HEK293T (cell line): ENCODE data around the gene CCNT2.

Source experiments
- CTCF ChIA-PET: fragments of 350-600 bp; formaldehyde crosslinking; extraction: SDS; loops from one replicate; lab custom pipeline; 2021; ENCODE audit warnings: antibody characterized with exemption, inconsistent platforms; lab: Yijun Ruan, JAX
- POLR2A ChIA-PET: fragments of 350-600 bp; formaldehyde crosslinking; extraction: SDS; loops from one replicate; lab custom pipeline; 2020; ENCODE audit warnings: antibody characterized with exemption, inconsistent platforms; lab: Yijun Ruan, JAX
- DNase-seq: peaks from one replicate; pipeline ENCODE4 v3.0.0; 2012; ENCODE audit warnings: mixed read lengths; ENCODE audit errors: extremely low spot score
- ARNT ChIP-seq: fragments of 450-650 bp; IDR thresholded peaks from 2 replicates; pipeline ENCODE4 v1.6.1; 2017; ENCODE audit warnings: mild to moderate bottlenecking
- BHLHE40 ChIP-seq: fragments of 450-650 bp; IDR thresholded peaks from 2 replicates; pipeline ENCODE4 v1.6.1; 2016; ENCODE audit warnings: mild to moderate bottlenecking, moderate library complexity, borderline replicate concordance
- CTBP1 ChIP-seq: fragments of 450-650 bp; IDR thresholded peaks from 2 replicates; pipeline ENCODE4 v1.6.1; 2016; ENCODE audit warnings: borderline replicate concordance
- ELF4 ChIP-seq: fragments of 450-650 bp; IDR thresholded peaks from 2 replicates; pipeline ENCODE4 v1.6.1; 2017; ENCODE audit warnings: antibody characterized with exemption
- FOXA1 ChIP-seq: fragments of 450-650 bp; IDR thresholded peaks from 2 replicates; pipeline ENCODE4 v1.6.1; 2016; ENCODE audit warnings: mild to moderate bottlenecking
- FOXK2 ChIP-seq: fragments of 450-650 bp; IDR thresholded peaks from 2 replicates; pipeline ENCODE4 v1.6.1; 2016; ENCODE audit warnings: mild to moderate bottlenecking
- FOXM1 ChIP-seq: fragments of 450-650 bp; IDR thresholded peaks from 2 replicates; pipeline ENCODE4 v1.6.1; 2017; ENCODE audit warnings: mild to moderate bottlenecking, borderline replicate concordance
- HDGF ChIP-seq: fragments of 450-650 bp; IDR thresholded peaks from 2 replicates; pipeline ENCODE4 v1.6.1; 2017; ENCODE audit warnings: antibody characterized with exemption, borderline replicate concordance
- L3MBTL2 ChIP-seq: fragments of 450-650 bp; conservative IDR thresholded peaks from 2 replicates; pipeline ENCODE4 v1.6.1; 2016; ENCODE audit warnings: mild to moderate bottlenecking
- LEF1 ChIP-seq: fragments of 450-650 bp; IDR thresholded peaks from 2 replicates; pipeline ENCODE4 v1.6.1; 2017; ENCODE audit warnings: mild to moderate bottlenecking, borderline replicate concordance
- NFRKB ChIP-seq: fragments of 450-650 bp; IDR thresholded peaks from 2 replicates; pipeline ENCODE4 v1.6.1; 2016; ENCODE audit warnings: mild to moderate bottlenecking, moderate library complexity
- SP1 ChIP-seq: fragments of 450-650 bp; IDR thresholded peaks from 2 replicates; pipeline ENCODE4 v1.6.1; 2017
- SUZ12 ChIP-seq: fragments of 450-650 bp; IDR thresholded peaks from 2 replicates; pipeline ENCODE4 v1.6.1; 2016; ENCODE audit warnings: mild to moderate bottlenecking
- TARDBP ChIP-seq: fragments of 450-650 bp; IDR thresholded peaks from 2 replicates; pipeline ENCODE4 v1.6.1; 2016
- ZNF384 ChIP-seq: fragments of 450-650 bp; IDR thresholded peaks from 2 replicates; pipeline ENCODE4 v1.6.1; 2016
- TF ChIP-seq, protein P1 (sequence below): fragments of 450-650 bp; IDR thresholded peaks from 2 replicates; pipeline ENCODE4 v1.6.1; 2016

The CCNT2 gene

DNA sequence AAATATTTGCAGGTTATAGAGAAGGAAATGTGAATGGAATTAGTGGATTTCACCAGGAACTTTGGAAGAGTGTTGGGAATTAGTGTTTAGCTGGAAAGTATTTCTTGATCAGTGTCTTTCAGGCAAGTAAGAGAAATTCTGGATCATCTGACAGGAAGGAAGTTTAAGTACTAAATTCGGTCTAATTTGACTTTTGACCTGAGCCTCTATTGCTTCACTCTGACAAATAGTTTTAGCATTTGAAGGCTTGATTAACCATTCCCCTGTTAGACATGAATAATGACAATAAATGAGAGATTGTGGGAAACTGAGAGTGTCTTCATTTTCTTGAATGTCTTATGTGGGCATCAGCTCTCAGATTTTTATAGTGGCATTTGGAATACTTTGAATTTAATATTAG lies 16.0 kb downstream of the CCNT2 start:
- no peak for TF ChIP-seq L3MBTL2
- TF ChIP-seq NFRKB = no peak
- TF ChIP-seq FOXM1 = no peak
- TF ChIP-seq LEF1 = no peak
- TF ChIP-seq FOXA1 = no peak
- TF ChIP-seq CTBP1 = no peak
- no peak for TF ChIP-seq BHLHE40
- TF ChIP-seq, protein P1, sequence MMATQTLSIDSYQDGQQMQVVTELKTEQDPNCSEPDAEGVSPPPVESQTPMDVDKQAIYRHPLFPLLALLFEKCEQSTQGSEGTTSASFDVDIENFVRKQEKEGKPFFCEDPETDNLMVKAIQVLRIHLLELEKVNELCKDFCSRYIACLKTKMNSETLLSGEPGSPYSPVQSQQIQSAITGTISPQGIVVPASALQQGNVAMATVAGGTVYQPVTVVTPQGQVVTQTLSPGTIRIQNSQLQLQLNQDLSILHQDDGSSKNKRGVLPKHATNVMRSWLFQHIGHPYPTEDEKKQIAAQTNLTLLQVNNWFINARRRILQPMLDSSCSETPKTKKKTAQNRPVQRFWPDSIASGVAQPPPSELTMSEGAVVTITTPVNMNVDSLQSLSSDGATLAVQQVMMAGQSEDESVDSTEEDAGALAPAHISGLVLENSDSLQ = no peak
- no peak for TF ChIP-seq ZNF384
- TF ChIP-seq ELF4 = no peak
- TF ChIP-seq SUZ12 = no peak
- TF ChIP-seq HDGF = no peak
- TF ChIP-seq FOXK2 = no peak
- TF ChIP-seq SP1 = no peak
- no peak for TF ChIP-seq ARNT
- TF ChIP-seq TARDBP = no peak
- CTCF ChIA-PET = no interaction called here
- POLR2A ChIA-PET = no interaction called here
- no peak for DNase-seq

DNA sequence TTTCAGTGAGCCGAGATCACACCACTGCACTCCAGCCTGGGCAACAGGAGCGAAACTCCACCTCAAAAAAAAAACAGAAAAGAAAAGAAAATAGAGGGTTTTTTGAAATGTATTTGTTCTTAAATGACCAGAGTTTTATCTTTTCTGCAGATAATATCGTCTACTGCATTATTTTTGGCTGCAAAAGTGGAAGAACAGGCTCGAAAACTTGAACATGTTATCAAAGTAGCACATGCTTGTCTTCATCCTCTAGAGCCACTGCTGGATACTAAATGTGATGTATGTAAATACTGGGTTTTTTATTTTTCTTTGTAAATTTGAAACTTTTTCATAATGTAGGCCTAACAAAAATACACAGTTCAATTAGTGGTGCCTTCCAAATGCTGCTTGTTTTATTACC lies 18.1 kb downstream of the CCNT2 start:
- POLR2A ChIA-PET = no interaction called here
- no peak for DNase-seq
- CTCF ChIA-PET = no interaction called here
- TF ChIP-seq CTBP1 = no peak
- no peak for TF ChIP-seq ZNF384
- TF ChIP-seq L3MBTL2 = no peak
- TF ChIP-seq TARDBP = no peak
- TF ChIP-seq LEF1 = no peak
- no peak for TF ChIP-seq FOXK2
- TF ChIP-seq BHLHE40 = no peak
- TF ChIP-seq ELF4 = no peak
- no peak for TF ChIP-seq NFRKB
- TF ChIP-seq SP1 = no peak
- TF ChIP-seq HDGF = no peak
- no peak for TF ChIP-seq ARNT
- no peak for TF ChIP-seq SUZ12

DNA sequence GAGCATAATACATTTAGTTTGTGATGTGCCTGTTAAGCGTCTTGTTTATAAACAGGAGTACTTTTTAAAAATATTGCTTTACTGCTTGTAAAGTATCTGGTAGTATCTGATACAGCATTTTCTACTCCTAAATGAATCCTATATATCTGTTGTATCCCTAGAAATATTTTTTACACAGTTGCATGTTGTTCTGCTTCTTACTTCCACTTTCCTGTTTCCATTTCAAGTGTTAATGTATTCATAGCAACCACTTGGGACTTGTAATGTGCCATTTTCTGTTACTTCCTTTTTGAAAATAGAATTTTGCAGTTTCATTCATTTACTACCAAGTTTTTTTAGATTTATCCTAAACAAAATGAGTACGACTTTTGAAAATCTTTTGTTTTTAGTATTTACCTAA lies 24.9 kb downstream of the CCNT2 start:
- ChIA-PET CTCF (no interaction called here), POLR2A (no interaction called here)
- no peak for DNase-seq
- no peak for TF ChIP-seq ARNT
- no peak for TF ChIP-seq HDGF
- no peak for TF ChIP-seq ZNF384
- no peak for TF ChIP-seq NFRKB
- TF ChIP-seq CTBP1 = no peak
- TF ChIP-seq, protein P1 = no peak
- no peak for TF ChIP-seq SUZ12
- no peak for TF ChIP-seq FOXA1
- no peak for TF ChIP-seq L3MBTL2
- TF ChIP-seq BHLHE40 = no peak
- no peak for TF ChIP-seq LEF1
- TF ChIP-seq FOXK2 = no peak
- no peak for TF ChIP-seq FOXM1
- no peak for TF ChIP-seq SP1
- TF ChIP-seq ELF4 = no peak
- no peak for TF ChIP-seq TARDBP

DNA sequence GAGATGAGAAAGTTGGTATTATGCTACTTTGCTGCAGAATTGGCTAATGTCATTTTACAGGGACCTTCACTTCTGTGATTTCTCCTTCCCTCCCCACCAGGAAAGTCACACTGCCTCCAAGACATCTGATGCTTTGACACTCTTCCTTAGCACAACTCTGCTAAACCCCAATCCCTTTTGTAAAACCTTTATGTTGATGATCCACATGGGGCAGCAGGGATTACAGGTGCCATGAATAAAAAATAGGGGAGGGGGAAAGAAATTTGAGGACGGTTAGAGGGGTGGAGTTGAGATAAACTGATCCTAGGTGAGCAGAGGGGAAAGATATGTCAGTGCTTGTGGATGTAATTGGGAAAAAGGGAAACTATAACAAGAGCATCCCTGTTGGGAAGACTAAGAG lies 26.4 kb downstream of the CCNT2 start:
- DNase-seq = no peak
- ChIA-PET CTCF (no interaction called here), POLR2A (no interaction called here)
- TF ChIP-seq FOXA1 (no peak), BHLHE40 (no peak), FOXM1 (no peak), L3MBTL2 (no peak), LEF1 (no peak), HDGF (no peak), FOXK2 (no peak), NFRKB (no peak), CTBP1 (no peak), ARNT (no peak), ELF4 (no peak), ZNF384 (no peak), SP1 (no peak), SUZ12 (no peak), TARDBP (no peak)
- TF ChIP-seq, protein P1 = no peak

DNA sequence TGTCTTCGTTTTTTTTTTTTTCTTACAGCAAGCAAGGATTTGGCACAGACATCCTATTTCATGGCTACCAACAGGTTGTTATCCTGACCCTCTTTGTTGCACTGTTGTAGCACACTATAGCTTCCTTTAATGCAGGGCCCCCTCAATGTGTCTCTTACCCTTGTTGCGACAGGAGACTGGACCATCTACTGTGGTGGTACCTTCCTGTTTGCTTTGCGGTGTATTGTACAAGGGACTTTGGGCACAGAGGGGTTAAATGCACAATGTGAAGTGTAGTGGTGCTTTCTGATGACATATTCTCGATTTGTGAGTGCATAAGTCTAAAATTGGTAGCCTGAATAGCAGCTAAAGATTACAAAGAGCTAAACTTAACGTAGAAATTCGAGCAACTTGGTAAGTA lies 27.5 kb downstream of the CCNT2 start:
- no peak for DNase-seq
- no peak for TF ChIP-seq ELF4
- TF ChIP-seq SUZ12 = no peak
- no peak for TF ChIP-seq FOXK2
- TF ChIP-seq L3MBTL2 = no peak
- TF ChIP-seq BHLHE40 = no peak
- TF ChIP-seq LEF1 = no peak
- no peak for TF ChIP-seq HDGF
- no peak for TF ChIP-seq TARDBP
- no peak for TF ChIP-seq SP1
- ChIA-PET CTCF (no interaction called here), POLR2A (no interaction called here)

DNA sequence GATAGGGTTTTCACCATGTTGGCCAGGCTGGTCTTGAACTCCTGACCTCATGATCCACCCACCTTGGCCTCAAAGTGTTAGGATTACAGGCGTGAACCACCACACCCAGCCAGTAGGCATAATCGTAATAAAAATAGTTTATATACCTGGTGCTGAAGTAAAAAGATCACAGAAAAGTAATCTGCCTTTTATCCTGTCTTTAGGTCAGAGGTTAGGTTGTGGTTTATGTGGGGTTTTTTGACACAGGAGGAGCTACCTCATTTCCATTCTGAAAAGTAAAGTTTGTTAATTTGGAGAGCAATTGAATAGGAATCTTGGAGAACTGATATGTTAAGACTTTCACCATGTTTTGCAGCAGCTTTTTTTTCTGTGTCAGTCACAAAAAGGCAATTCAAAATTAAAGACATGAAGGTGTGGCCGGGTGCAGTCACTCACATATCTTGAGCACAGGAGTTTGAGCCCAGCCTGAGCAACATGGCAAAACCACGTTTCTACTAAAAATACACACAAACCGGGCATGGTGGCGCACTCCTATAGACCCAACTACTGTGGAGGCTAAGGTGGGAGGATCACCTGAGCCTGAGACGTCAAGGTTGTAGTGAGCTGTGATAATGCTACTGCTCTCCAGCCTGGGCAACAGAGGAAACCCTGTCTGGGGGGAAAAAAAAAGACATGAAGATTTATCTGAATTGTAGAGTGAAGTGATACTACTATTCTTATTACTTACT lies 31.5 kb downstream of the CCNT2 start:
- POLR2A ChIA-PET = no interaction called here
- CTCF ChIA-PET = no interaction called here
- DNase-seq = no peak
- no peak for TF ChIP-seq LEF1
- TF ChIP-seq ELF4 = no peak
- no peak for TF ChIP-seq SP1
- TF ChIP-seq TARDBP = no peak
- no peak for TF ChIP-seq SUZ12
- TF ChIP-seq FOXA1 = no peak
- no peak for TF ChIP-seq BHLHE40
- TF ChIP-seq ARNT = no peak
- TF ChIP-seq NFRKB = no peak
- TF ChIP-seq, protein P1 = no peak
- no peak for TF ChIP-seq FOXK2
- TF ChIP-seq L3MBTL2 = no peak
- TF ChIP-seq ZNF384 = no peak
- TF ChIP-seq HDGF = no peak
- TF ChIP-seq FOXM1 = no peak
- no peak for TF ChIP-seq CTBP1
